Glomerular visceral epithelial cell (primary cell): ENCODE data around the gene PHETA1.
A peak's percentile ranks its signal among the peaks of the same experiment; 100 is the strongest.

ENCODE experiments used
- DNase-seq: peaks from one replicate; pipeline ENCODE4 v3.0.0-alpha.2; 2016; ENCODE audit errors: extremely low spot score

Gene PHETA1

GRCh38 chr12:111322336-111323250 is 46.3 kb downstream of the PHETA1 start:
- DNase-seq: no peak

GRCh38 chr12:111321317-111321716 is 47.6 kb downstream of the PHETA1 start:
- DNase-seq: no peak

GRCh38 chr12:111320258-111321050 is 48.4 kb downstream of the PHETA1 start:
- no peak for DNase-seq

GRCh38 chr12:111319600-111320257 is 49.2 kb downstream of the PHETA1 start:
- no peak for DNase-seq

- DNase-seq: no peak
Measured at GRCh38 chr12:111318450-111318849, 50.4 kb downstream of the PHETA1 start.

- DNase-seq: no peak
Measured at GRCh38 chr12:111316671-111317070, 52.2 kb downstream of the PHETA1 start.

GRCh38 chr12:111314953-111315539 is 53.8 kb downstream of the PHETA1 start:
- no peak for DNase-seq

- peak; percentile 59 for DNase-seq
Measured at GRCh38 chr12:111313833-111314259, 55.0 kb downstream of the PHETA1 start.

- DNase-seq: no peak
Measured at GRCh38 chr12:111312708-111313107, 56.2 kb downstream of the PHETA1 start.

GRCh38 chr12:111312016-111312415 is 56.9 kb downstream of the PHETA1 start:
- DNase-seq: no peak

- DNase-seq: no peak
Measured at GRCh38 chr12:111311011-111311410, 57.9 kb downstream of the PHETA1 start.
